H1 (cell line): Measurements from ENCODE around the gene TNFAIP8L3. TPM values are rescaled to one million over a fixed set of nuclear protein-coding genes. Genes with fewer than 3 reads are reported as not detected.

Source experiments
- CTCF ChIA-PET: fragments of 300-600 bp; sonication (Branson Sonifier 250); formaldehyde crosslinking; loops from one replicate; lab custom pipeline; 2021; ENCODE audit not compliant: partially characterized antibody; lab: Charles Lee
- POLR2A ChIA-PET: fragments of 300-600 bp; sonication (Branson Sonifier 250); formaldehyde crosslinking; loops from one replicate; lab custom pipeline; 2021; ENCODE audit warnings: inconsistent platforms; ENCODE audit not compliant: partially characterized antibody; lab: Charles Lee
- DNase-seq, 2 experiments: peaks; one replicate each; pipeline versions ENCODE4 v3.0.0 to v3.0.0-alpha.2; 2010 to 2022; ENCODE audit warnings: low spot score in 2 of 2, low read depth in 1 of 2, mixed read lengths in 1 of 2
- FAIRE-seq: peaks from 2 replicates; lab custom pipeline; 2011; peaks lifted over from hg19 to GRCh38; lab: Jason Lieb, UNC
- H2AFZ ChIP-seq: 2 replicates; pipeline ENCODE4 v1.8.1; 2012; ENCODE audit warnings: low read length, inconsistent platforms
- H2AK5ac ChIP-seq: 2 replicates; pipeline ENCODE4 v1.6.1; 2013; ENCODE audit warnings: low read depth, low read length
- H2BK120ac ChIP-seq: replicated peaks from 2 replicates; pipeline ENCODE3; 2013; ENCODE audit warnings: low read depth, low read length, inconsistent platforms
- H2BK12ac ChIP-seq: 2 replicates; pipeline ENCODE4 v1.6.1; 2013; ENCODE audit warnings: low read depth, low read length
- H2BK15ac ChIP-seq: 2 replicates; pipeline ENCODE4 v1.6.1; 2013; ENCODE audit warnings: low read length
- H2BK20ac ChIP-seq: 2 replicates; pipeline ENCODE4 v1.6.1; 2013; ENCODE audit warnings: low read length
- H2BK5ac ChIP-seq: 2 replicates; pipeline ENCODE4 v1.6.1; 2013; ENCODE audit warnings: low read depth, low read length
- H3K14ac ChIP-seq: 2 replicates; pipeline ENCODE4 v1.6.1; 2013; ENCODE audit warnings: inconsistent platforms; ENCODE audit not compliant: insufficient read length
- H3K18ac ChIP-seq: 2 replicates; pipeline ENCODE4 v1.6.1; 2013; ENCODE audit warnings: low read length; ENCODE audit errors: extremely low read depth
- H3K23ac ChIP-seq: 2 replicates; pipeline ENCODE4 v1.6.1; 2013; ENCODE audit warnings: inconsistent platforms; ENCODE audit not compliant: insufficient read length
- H3K23me2 ChIP-seq: 2 replicates; pipeline ENCODE4 v1.6.1; 2013; ENCODE audit warnings: low read depth, low read length
- H3K27ac ChIP-seq: 2 replicates; pipeline ENCODE4 v1.6.1; 2011; ENCODE audit warnings: low read depth, low read length, inconsistent platforms
- H3K27me3 ChIP-seq, 4 experiments: replicated peaks in 1 of 4; 1 replicate in 1 of 4; 2 replicates in 3 of 4; pipeline versions ENCODE4 v1.6.1 to v1.8.1; 2011 to 2013; ENCODE audit warnings: low read length in 3 of 4, mild to moderate bottlenecking in 3 of 4, inconsistent platforms in 2 of 4, mixed read lengths in 2 of 4, moderate library complexity in 1 of 4; ENCODE audit not compliant: control insufficient read depth in 3 of 4, insufficient read depth in 3 of 4; ENCODE audit errors: extremely low read depth in 1 of 4
- H3K36me3 ChIP-seq, 4 experiments: 2 replicates each; pipeline versions ENCODE4 v1.6.1 to v1.8.1; 2011 to 2013; ENCODE audit warnings: mild to moderate bottlenecking in 4 of 4, low read length in 3 of 4, moderate library complexity in 2 of 4, control low read depth in 1 of 4, inconsistent platforms in 1 of 4; ENCODE audit not compliant: insufficient read depth in 4 of 4, control insufficient read depth in 2 of 4
- H3K4ac ChIP-seq: replicated peaks from 2 replicates; pipeline ENCODE3; 2013; ENCODE audit warnings: low read length, low read depth, mixed read lengths, inconsistent platforms; ENCODE audit not compliant: insufficient read length
- H3K4me1 ChIP-seq, 4 experiments: replicated peaks in 1 of 4; 1 replicate in 1 of 4; 2 replicates in 3 of 4; pipeline versions ENCODE4 v1.6.1 to v1.8.1; 2011 to 2013; ENCODE audit warnings: low read length in 3 of 4, inconsistent platforms in 2 of 4, mixed read lengths in 1 of 4; ENCODE audit not compliant: insufficient read depth in 4 of 4, control insufficient read depth in 3 of 4
- H3K4me2 ChIP-seq, 2 experiments: 2 replicates each; pipeline versions ENCODE4 v1.6.1 to v1.8.1; 2011 to 2013; ENCODE audit warnings: low read depth in 2 of 2, low read length in 2 of 2, control low read depth in 1 of 2, inconsistent platforms in 1 of 2, mild to moderate bottlenecking in 1 of 2; ENCODE audit not compliant: insufficient read depth in 1 of 2
- H3K4me3 ChIP-seq, 4 experiments: fragments of 200-600, 300-600 bp in 1 of 4; sonication (generic), shearing (Covaris generic), sonication (Bioruptor Twin) in 1 of 4; 2 replicates each; pipeline versions ENCODE4 v1.5.1 to v1.8.1; 2011 to 2016; ENCODE audit warnings: low read length in 4 of 4, low read depth in 3 of 4, control low read depth in 2 of 4, inconsistent platforms in 2 of 4, mild to moderate bottlenecking in 2 of 4, mixed read lengths in 1 of 4, moderate library complexity in 1 of 4; ENCODE audit not compliant: insufficient read depth in 2 of 4; ENCODE audit errors: extremely low read depth in 1 of 4
- H3K56ac ChIP-seq: replicated peaks from 2 replicates; pipeline ENCODE3; 2013; ENCODE audit warnings: low read depth, mild to moderate bottlenecking, mixed read lengths, low read length, inconsistent platforms; ENCODE audit not compliant: insufficient read length
- H3K79me1 ChIP-seq: 2 replicates; pipeline ENCODE4 v1.6.1; 2013; ENCODE audit warnings: low read depth, low read length, control low read depth
- H3K79me2 ChIP-seq, 2 experiments: 2 replicates each; pipeline versions ENCODE4 v1.6.1 to v1.8.1; 2012 to 2013; ENCODE audit warnings: low read length in 2 of 2, mild to moderate bottlenecking in 2 of 2, inconsistent platforms in 1 of 2; ENCODE audit not compliant: insufficient read depth in 2 of 2, control insufficient read depth in 1 of 2
- H3K9ac ChIP-seq, 4 experiments: replicated peaks in 1 of 4; 1 replicate in 1 of 4; 2 replicates in 3 of 4; pipeline versions ENCODE4 v1.6.1 to v1.8.1; 2011 to 2013; ENCODE audit warnings: low read depth in 3 of 4, low read length in 3 of 4, control low read depth in 2 of 4, mild to moderate bottlenecking in 2 of 4, moderate library complexity in 2 of 4, inconsistent platforms in 1 of 4; ENCODE audit errors: extremely low read depth in 1 of 4
- H3K9me3 ChIP-seq, 2 experiments: 2 replicates each; pipeline versions ENCODE4 v1.6.1 to v1.8.1; 2012 to 2013; ENCODE audit warnings: mild to moderate bottlenecking in 2 of 2, moderate library complexity in 2 of 2, control low read depth in 1 of 2, inconsistent platforms in 1 of 2, low read depth in 1 of 2, low read length in 1 of 2, mixed read lengths in 1 of 2; ENCODE audit not compliant: insufficient read depth in 2 of 2
- H4K20me1 ChIP-seq, 2 experiments: replicated peaks in 1 of 2; 2 replicates each; pipeline versions ENCODE3 to v1.8.1; 2011 to 2013; ENCODE audit warnings: inconsistent platforms in 2 of 2, low read length in 2 of 2, mild to moderate bottlenecking in 1 of 2; ENCODE audit not compliant: insufficient read depth in 2 of 2, control insufficient read depth in 1 of 2
- H4K5ac ChIP-seq: 2 replicates; pipeline ENCODE4 v1.6.1; 2013; ENCODE audit warnings: low read length, low read depth, mixed read lengths, inconsistent platforms; ENCODE audit not compliant: insufficient read length
- H4K8ac ChIP-seq: 2 replicates; pipeline ENCODE4 v1.8.0; 2013; ENCODE audit warnings: mild to moderate bottlenecking, moderate library complexity, low read length, inconsistent platforms; ENCODE audit not compliant: insufficient read depth; ENCODE audit errors: extremely low read depth
- H4K91ac ChIP-seq: replicated peaks from 2 replicates; pipeline ENCODE3; 2013; ENCODE audit warnings: low read length, mixed read lengths, inconsistent platforms; ENCODE audit not compliant: insufficient read length
- CEBPB ChIP-seq: IDR thresholded peaks from 2 replicates; pipeline ENCODE4 v1.6.1; 2012; ENCODE audit warnings: low read depth, low read length
- EZH2 ChIP-seq: fragments of 200-600 bp; sonication (generic); IDR thresholded peaks from 2 replicates; pipeline ENCODE4 v1.7.1; 2012; ENCODE audit warnings: low read depth, mild to moderate bottlenecking, moderate library complexity, low read length, inconsistent platforms; ENCODE audit not compliant: severe bottlenecking
- KDM4A ChIP-seq: IDR thresholded peaks from one replicate; pipeline ENCODE4 v1.7.1; 2012; ENCODE audit warnings: low read depth, mild to moderate bottlenecking, moderate library complexity, low read length, inconsistent platforms; ENCODE audit not compliant: severe bottlenecking
- POU5F1 ChIP-seq: IDR thresholded peaks from 2 replicates; pipeline ENCODE4 v1.6.1; 2011; ENCODE audit warnings: low read depth, mild to moderate bottlenecking, low read length, moderate library complexity
- RAD21 ChIP-seq, 2 experiments: IDR thresholded peaks in 1 of 2; conservative IDR thresholded peaks in 1 of 2; 2 replicates each; pipeline ENCODE4 v1.6.1; 2011; ENCODE audit warnings: low read depth in 2 of 2, low read length in 2 of 2, improper control_type of control experiment in 1 of 2, inconsistent platforms in 1 of 2, mild to moderate bottlenecking in 1 of 2, moderate library complexity in 1 of 2
- RBBP5 ChIP-seq: IDR thresholded peaks from 2 replicates; pipeline ENCODE4 v1.7.1; 2012; ENCODE audit warnings: low read depth, mild to moderate bottlenecking, inconsistent platforms, low read length, moderate library complexity, borderline replicate concordance
- RXRA ChIP-seq: IDR thresholded peaks from 2 replicates; pipeline ENCODE4 v1.6.1; 2011; ENCODE audit warnings: low read depth, mild to moderate bottlenecking, low read length, moderate library complexity; ENCODE audit not compliant: insufficient read depth
- SUZ12 ChIP-seq: fragments of 200-600 bp; sonication (generic); IDR thresholded peaks from 2 replicates; pipeline ENCODE4 v1.6.1; 2012; ENCODE audit warnings: mild to moderate bottlenecking, inconsistent platforms, low read length, moderate library complexity, mixed read lengths
- WGBS, 2 experiments: shearing (Covaris generic) in 1 of 2; methylation state at CpG; one replicate each; pipeline versions ENCODE4 v1.1.6 to v1.1.7; 2013 to 2015; ENCODE audit warnings: low lambda C conversion rate in 2 of 2, mixed read lengths in 2 of 2, inconsistent platforms in 1 of 2, low coverage in 1 of 2, missing lambda C conversion rate in 1 of 2; ENCODE audit not compliant: insufficient replicate concordance in 2 of 2, insufficient coverage in 1 of 2, insufficient read length in 1 of 2; ENCODE audit errors: extremely low coverage in 1 of 2, missing lambda C conversion rate in 1 of 2; 5-methylcytosine and 5-hydroxymethylcytosine counted together
- polyA plus RNA-seq, 7 experiments: library from polyadenylated mRNA; depleted of rRNA in 3 of 7; stranded (reverse) in 5 of 7; unstranded in 2 of 7; fragments of >200 nt in 5 of 7; fragments of 200-250 nt in 2 of 7; gene quantifications; 1 replicate in 5 of 7; 2 replicates in 1 of 7; 4 replicates in 1 of 7; pipeline versions ENCODE4 v1.2.1 to v1.2.3, GENCODE V29; 2011 to 2013; ENCODE audit warnings: missing spikeins in 2 of 7, mixed read lengths in 2 of 7
- total RNA-seq: library from RNA; stranded (reverse); fragmentation: NEBNext Ultra II Directional; extraction: Animal tissue kit (Norgen Biotek cat#: 25700); gene quantifications from 2 replicates; pipeline ENCODE4 v1.2.1, GENCODE V29; 2021
- TF ChIP-seq, protein P1 (sequence below): IDR thresholded peaks from 2 replicates; pipeline ENCODE4 v1.6.1; 2012; ENCODE audit warnings: inconsistent platforms

Gene TNFAIP8L3
- total and polyA plus RNA-seq, 2 of the 8 experiments (the other 6 are each of a cell fraction or from before 2014, with no cell fraction given), result 0.23 to 0.67 TPM

DNA sequence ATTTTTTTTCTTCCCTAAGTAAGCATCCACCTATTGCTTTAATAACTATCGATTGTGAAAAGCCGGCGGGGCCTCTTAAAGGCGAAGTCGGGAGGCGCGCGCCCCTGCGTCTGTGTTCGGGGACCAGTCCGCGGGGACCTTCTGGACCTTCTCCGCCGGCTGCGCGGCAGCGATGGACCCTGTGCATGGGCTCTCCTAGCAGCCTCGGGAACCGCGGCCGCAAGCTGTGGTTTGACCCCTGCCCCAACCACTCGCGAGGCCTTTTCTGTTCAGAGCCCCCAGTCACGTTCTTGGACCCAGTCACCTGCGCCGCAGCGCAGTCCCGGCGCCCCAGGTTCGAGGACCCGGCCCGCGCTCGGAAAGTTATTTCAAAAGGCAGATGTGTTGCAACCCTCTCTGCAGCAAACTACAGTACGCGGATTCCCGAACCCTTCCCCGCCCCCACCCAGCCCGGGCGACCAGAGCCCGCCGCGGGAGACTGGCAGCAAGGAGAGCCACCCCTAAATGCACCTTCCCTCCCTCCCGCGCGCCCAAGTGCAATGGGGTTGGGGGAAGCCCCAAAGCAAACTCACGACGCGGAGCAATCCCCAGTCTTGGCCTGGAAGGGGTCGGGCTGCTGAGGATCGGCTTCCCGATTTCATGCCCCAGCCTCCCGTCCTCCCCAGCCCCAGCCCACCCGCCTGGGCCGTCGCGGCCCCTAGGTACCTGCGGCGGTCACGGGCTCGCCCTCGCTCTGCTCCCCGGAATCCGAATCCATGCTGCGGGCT is 684 bp downstream of the TNFAIP8L3 start:
- FAIRE-seq (no peak), DNase-seq (peak in 1 of 2 experiments; percentile 64)
- Histone ChIP-seq H3K4ac (no peak overlapping the region), H3K4me3 (peak overlapping the region; percentile 49 to 69 (median 60)), H3K9ac (peak overlapping the region in 1 of 4 experiments; percentile 73; a peak in 1 of 7 replicates), H4K91ac (no peak overlapping the region), H3K14ac (no peak overlapping the region), H2BK15ac (no peak overlapping the region), H3K79me1 (no peaks in the 10 kb centered on the region), H3K18ac (no peak overlapping the region), H3K23ac (no peak overlapping the region), H2BK120ac (no peak overlapping the region), H3K4me1 (peaks cover 0 to 3% (median 0%) of the 10 kb centered on the region in 4 experiments; a peak in 2 of 7 replicates), H3K9me3 (no peaks in the 10 kb centered on the region), H4K8ac (peak overlapping the region; percentile 62), H3K56ac (no peak overlapping the region), H3K27ac (no peak overlapping the region), H3K79me2 (no peaks in the 10 kb centered on the region), H3K23me2 (peaks cover 5% of the 10 kb centered on the region), H4K5ac (no peak overlapping the region), H2BK20ac (no peak overlapping the region), H3K4me2 (peak overlapping the region; percentile 90 to 95), H2BK5ac (no peak overlapping the region), H3K27me3 (peaks cover 16 to 48% (median 39%) of the 10 kb centered on the region in 4 experiments), H2AFZ (no peak overlapping the region), H2BK12ac (no peak overlapping the region), H4K20me1 (peaks cover 0 to 4% of the 10 kb centered on the region in 2 experiments), H2AK5ac (no peak overlapping the region), H3K36me3 (no peaks in the 10 kb centered on the region; a peak in 1 of 8 replicates)
- ChIA-PET POLR2A (interaction anchor here (0.6 to 0.9 kb wide), 3 partner anchors 17 to 25 kb away, joined by 3 to 4 read pairs (median 4); no protein-coding TSS in a partner anchor), CTCF (no interaction called here)
- peak; percentile 80 for TF ChIP-seq EZH2
- peak; percentile 31 for TF ChIP-seq KDM4A
- TF ChIP-seq, protein P1, sequence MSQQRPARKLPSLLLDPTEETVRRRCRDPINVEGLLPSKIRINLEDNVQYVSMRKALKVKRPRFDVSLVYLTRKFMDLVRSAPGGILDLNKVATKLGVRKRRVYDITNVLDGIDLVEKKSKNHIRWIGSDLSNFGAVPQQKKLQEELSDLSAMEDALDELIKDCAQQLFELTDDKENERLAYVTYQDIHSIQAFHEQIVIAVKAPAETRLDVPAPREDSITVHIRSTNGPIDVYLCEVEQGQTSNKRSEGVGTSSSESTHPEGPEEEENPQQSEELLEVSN, result peak; percentile 7; the same call in 1 of the 2 replicates
- TF ChIP-seq RAD21 (IDR thresholded peaks at IDR 0.05 in 1 of 2, conservative IDR thresholded peaks at IDR 0.05 in 1 of 2; ENCODE audit: low read depth in 2 of 2, low read length in 2 of 2), result no peak
- TF ChIP-seq POU5F1, result no peak
- TF ChIP-seq SUZ12, result peak; percentile 81
- TF ChIP-seq RXRA, result no peak
- peak; percentile 39; the same call in 1 of the 2 replicates for TF ChIP-seq CEBPB
- peak; percentile 46; the same call in 1 of the 2 replicates for TF ChIP-seq RBBP5
- WGBS, 2 experiments, result 4% methylated on average over 35 of the region's 65 CpGs; no CpG with 5 or more reads in 1 of the 2 experiments
